H1 (cell line): Measurements from ENCODE around the gene PJA1.

ENCODE experiments used
- CTCF ChIP-seq, 3 experiments: IDR thresholded peaks; 1 replicate in 2 of 3; 2 replicates in 1 of 3; pipeline versions ENCODE4 v1.5.1 to v1.6.1; 2011; ENCODE audit warnings: low read length in 3 of 3, mild to moderate bottlenecking in 3 of 3, inconsistent platforms in 2 of 3, low read depth in 1 of 3, moderate library complexity in 1 of 3; ENCODE audit not compliant: insufficient read depth in 1 of 3; ENCODE audit errors: control extremely low read depth in 1 of 3
- EP300 ChIP-seq, 2 experiments: IDR thresholded peaks; 1 replicate in 1 of 2; 2 replicates in 1 of 2; pipeline ENCODE4 v1.6.1; 2011 to 2012; ENCODE audit warnings: low read depth in 2 of 2, low read length in 2 of 2, mild to moderate bottlenecking in 2 of 2, borderline replicate concordance in 1 of 2, inconsistent platforms in 1 of 2, moderate library complexity in 1 of 2
- KDM1A ChIP-seq: fragments of 200-600, 300-600 bp; sonication (generic); IDR thresholded peaks from 2 replicates; pipeline ENCODE4 v1.7.1; 2016; ENCODE audit warnings: mild to moderate bottlenecking, low read length, borderline replicate concordance
- RAD21 ChIP-seq, 2 experiments: IDR thresholded peaks in 1 of 2; conservative IDR thresholded peaks in 1 of 2; 2 replicates each; pipeline ENCODE4 v1.6.1; 2011; ENCODE audit warnings: low read depth in 2 of 2, low read length in 2 of 2, improper control_type of control experiment in 1 of 2, inconsistent platforms in 1 of 2, mild to moderate bottlenecking in 1 of 2, moderate library complexity in 1 of 2
- RXRA ChIP-seq: IDR thresholded peaks from 2 replicates; pipeline ENCODE4 v1.6.1; 2011; ENCODE audit warnings: low read depth, mild to moderate bottlenecking, low read length, moderate library complexity; ENCODE audit not compliant: insufficient read depth
- SIN3A ChIP-seq, 2 experiments: IDR thresholded peaks in 1 of 2; conservative IDR thresholded peaks in 1 of 2; 2 replicates each; pipeline ENCODE4 v1.6.1; 2011 to 2012; ENCODE audit warnings: low read length in 2 of 2, improper control_type of control experiment in 1 of 2, low read depth in 1 of 2, mild to moderate bottlenecking in 1 of 2
- YY1 ChIP-seq: IDR thresholded peaks from 2 replicates; pipeline ENCODE4 v1.6.1; 2011; ENCODE audit warnings: low read depth, mild to moderate bottlenecking, low read length

DNA sequence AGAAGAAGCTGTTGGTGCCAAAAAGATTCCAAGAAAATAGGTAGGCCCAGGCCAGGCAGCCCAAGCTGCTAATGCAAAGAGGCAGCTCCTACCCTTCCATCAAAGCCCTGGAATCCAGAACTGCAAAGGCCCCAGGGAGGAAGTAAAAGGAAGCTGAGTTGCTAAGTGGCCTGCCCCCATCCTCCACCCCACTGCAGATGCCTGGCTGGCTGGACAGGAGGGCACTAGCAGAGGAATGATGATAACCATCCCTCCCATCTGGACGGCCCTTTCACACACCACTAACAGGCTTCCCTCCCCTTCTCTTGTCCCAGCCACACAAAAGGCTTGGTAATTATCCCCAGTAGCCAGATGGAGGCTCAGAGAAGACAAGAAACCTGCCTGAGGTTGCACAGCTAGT, 32.4 kb upstream of the PJA1 start:
- TF ChIP-seq SIN3A (conservative IDR thresholded peaks at IDR 0.05 in 1 of 2, IDR thresholded peaks at IDR 0.05 in 1 of 2; ENCODE audit: low read depth in 1 of 2, low read length in 2 of 2) = no peak
- TF ChIP-seq RXRA = no peak
- TF ChIP-seq KDM1A = no peak
- TF ChIP-seq RAD21 (IDR thresholded peaks at IDR 0.05 in 1 of 2, conservative IDR thresholded peaks at IDR 0.05 in 1 of 2; ENCODE audit: low read depth in 2 of 2, low read length in 2 of 2) = no peak
- no peak for TF ChIP-seq EP300 (IDR thresholded peaks at IDR 0.05; ENCODE audit: borderline replicate concordance in 1 of 2, low read depth in 2 of 2, low read length in 2 of 2)
- no peak for TF ChIP-seq CTCF (IDR thresholded peaks at IDR 0.05; ENCODE audit: control extremely low read depth in 1 of 3, insufficient read depth in 1 of 3, low read depth in 1 of 3, low read length in 3 of 3)
- TF ChIP-seq YY1 = no peak
